Mesothelial cell of epicardium (in vitro differentiated cells): ENCODE results near the gene KLHL30. TPM values are rescaled to one million over a fixed set of nuclear protein-coding genes. Genes with fewer than 3 reads are reported as not detected.

Source experiments
- DNase-seq, 2 experiments: peaks; one replicate each; pipeline ENCODE4 v3.0.0; 2021; ENCODE audit warnings: low spot score in 2 of 2; ENCODE audit not compliant: unreplicated experiment in 2 of 2
- H3K27ac Mint-ChIP-seq: 2 replicates; pipeline ENCODE4 v1.8.0; 2021; ENCODE audit warnings: mixed read lengths
- H3K27me3 Mint-ChIP-seq: 2 replicates; pipeline ENCODE4 v1.8.0; 2021; ENCODE audit warnings: low read depth, mixed read lengths
- H3K36me3 Mint-ChIP-seq: 2 replicates; pipeline ENCODE4 v1.8.0; 2021; ENCODE audit warnings: mixed read lengths
- H3K4me1 Mint-ChIP-seq: 2 replicates; pipeline ENCODE4 v1.8.0; 2021; ENCODE audit warnings: mixed read lengths
- H3K4me3 Mint-ChIP-seq: 2 replicates; pipeline ENCODE4 v1.8.0; 2021; ENCODE audit warnings: mild to moderate bottlenecking, moderate library complexity, mixed read lengths
- H3K9me3 Mint-ChIP-seq: 2 replicates; pipeline ENCODE4 v1.8.0; 2021; ENCODE audit warnings: mixed read lengths
- total RNA-seq: library from RNA; stranded (reverse); gene quantifications from 3 replicates; pipeline ENCODE4 v1.2.1, GENCODE V29; 2021
- TF ChIP-seq, protein P1 (sequence below): fragments of 200-600 bp; sonication (generic); IDR thresholded peaks from one replicate; pipeline ENCODE4 v1.5.0; 2021; ENCODE audit warnings: antibody characterized with exemption; ENCODE audit not compliant: unreplicated experiment

The KLHL30 gene
- total RNA-seq, 1 donor from 2014 or later, result 0.16 TPM

DNA sequence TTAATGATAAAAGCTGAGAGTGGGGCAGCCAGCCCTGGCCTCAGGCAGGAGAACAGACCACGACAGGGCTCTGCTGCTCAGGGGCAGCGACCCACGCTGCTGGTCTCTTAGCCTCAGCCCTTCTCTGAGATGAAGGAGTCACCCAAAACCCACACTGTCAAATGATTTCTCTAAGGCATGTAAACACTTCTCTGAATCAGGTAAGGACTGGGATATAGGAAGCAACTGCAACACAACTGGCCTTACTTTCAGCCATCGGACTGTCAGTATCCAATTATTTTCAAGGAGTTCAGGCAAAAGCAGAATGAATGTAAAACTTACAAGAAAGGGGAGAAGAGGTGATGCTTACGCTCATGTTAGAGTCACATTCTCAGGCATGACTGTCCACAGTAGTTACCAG lies 42.1 kb downstream of the KLHL30 start:
- H3K4me1 Mint-ChIP-seq, result peaks cover 2% of the 10 kb centered on the region
- no peak for DNase-seq
- TF ChIP-seq, protein P1, sequence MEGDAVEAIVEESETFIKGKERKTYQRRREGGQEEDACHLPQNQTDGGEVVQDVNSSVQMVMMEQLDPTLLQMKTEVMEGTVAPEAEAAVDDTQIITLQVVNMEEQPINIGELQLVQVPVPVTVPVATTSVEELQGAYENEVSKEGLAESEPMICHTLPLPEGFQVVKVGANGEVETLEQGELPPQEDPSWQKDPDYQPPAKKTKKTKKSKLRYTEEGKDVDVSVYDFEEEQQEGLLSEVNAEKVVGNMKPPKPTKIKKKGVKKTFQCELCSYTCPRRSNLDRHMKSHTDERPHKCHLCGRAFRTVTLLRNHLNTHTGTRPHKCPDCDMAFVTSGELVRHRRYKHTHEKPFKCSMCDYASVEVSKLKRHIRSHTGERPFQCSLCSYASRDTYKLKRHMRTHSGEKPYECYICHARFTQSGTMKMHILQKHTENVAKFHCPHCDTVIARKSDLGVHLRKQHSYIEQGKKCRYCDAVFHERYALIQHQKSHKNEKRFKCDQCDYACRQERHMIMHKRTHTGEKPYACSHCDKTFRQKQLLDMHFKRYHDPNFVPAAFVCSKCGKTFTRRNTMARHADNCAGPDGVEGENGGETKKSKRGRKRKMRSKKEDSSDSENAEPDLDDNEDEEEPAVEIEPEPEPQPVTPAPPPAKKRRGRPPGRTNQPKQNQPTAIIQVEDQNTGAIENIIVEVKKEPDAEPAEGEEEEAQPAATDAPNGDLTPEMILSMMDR, result no peak
- no peaks in the 10 kb centered on the region for H3K9me3 Mint-ChIP-seq
- H3K27ac Mint-ChIP-seq, result no peak overlapping the region
- peaks cover 47% of the 10 kb centered on the region for H3K36me3 Mint-ChIP-seq
- H3K27me3 Mint-ChIP-seq, result no peaks in the 10 kb centered on the region
- no peak overlapping the region for H3K4me3 Mint-ChIP-seq

DNA sequence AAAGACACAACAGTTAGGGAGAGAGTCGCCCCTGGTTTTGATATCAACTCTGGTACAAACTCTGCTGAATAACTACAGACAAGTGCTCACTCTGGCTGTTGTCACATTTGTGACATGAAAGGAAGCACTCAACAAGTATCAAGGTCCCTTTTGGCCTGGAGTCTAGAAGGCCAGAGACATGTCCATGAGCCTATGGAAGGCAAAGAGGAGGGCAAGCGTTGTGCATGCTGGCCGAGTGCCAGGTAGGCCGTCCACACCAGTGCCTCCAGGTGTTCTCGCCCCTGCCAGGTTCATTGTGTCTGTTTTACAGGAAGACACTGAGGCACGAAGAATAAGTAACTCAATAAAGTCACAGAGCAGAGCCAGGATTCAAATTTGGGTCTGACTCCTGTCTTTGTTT lies 43.9 kb downstream of the KLHL30 start:
- Mint-ChIP-seq H3K4me1 (no peaks in the 10 kb centered on the region), H3K36me3 (peaks cover 47% of the 10 kb centered on the region), H3K27ac (no peak overlapping the region), H3K4me3 (no peak overlapping the region), H3K9me3 (no peaks in the 10 kb centered on the region), H3K27me3 (no peaks in the 10 kb centered on the region)
- no peak for DNase-seq
- TF ChIP-seq, protein P1, result no peak

DNA sequence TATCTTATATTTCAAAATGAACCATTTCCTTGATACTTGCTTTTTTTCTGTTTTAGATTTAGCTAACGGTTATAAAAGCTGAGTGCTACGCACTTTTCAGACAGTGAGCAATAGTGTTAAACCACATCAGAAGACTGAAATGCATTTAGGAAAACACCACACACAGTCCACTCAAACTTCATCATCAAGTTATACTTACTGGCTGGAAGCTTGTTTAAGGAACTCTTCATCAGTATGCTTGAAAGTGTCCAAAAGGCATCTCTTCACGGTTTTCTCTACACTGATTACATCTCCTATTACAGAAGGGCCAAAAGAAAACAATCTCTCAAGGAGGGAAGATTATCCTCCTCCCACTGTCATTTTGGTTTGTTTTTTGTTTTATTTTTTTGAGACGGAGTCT lies 45.4 kb downstream of the KLHL30 start:
- Mint-ChIP-seq H3K27me3 (no peaks in the 10 kb centered on the region), H3K27ac (no peak overlapping the region), H3K9me3 (no peaks in the 10 kb centered on the region), H3K4me1 (no peaks in the 10 kb centered on the region), H3K36me3 (peaks cover 56% of the 10 kb centered on the region), H3K4me3 (no peak overlapping the region)
- TF ChIP-seq, protein P1, result no peak
- no peak for DNase-seq

DNA sequence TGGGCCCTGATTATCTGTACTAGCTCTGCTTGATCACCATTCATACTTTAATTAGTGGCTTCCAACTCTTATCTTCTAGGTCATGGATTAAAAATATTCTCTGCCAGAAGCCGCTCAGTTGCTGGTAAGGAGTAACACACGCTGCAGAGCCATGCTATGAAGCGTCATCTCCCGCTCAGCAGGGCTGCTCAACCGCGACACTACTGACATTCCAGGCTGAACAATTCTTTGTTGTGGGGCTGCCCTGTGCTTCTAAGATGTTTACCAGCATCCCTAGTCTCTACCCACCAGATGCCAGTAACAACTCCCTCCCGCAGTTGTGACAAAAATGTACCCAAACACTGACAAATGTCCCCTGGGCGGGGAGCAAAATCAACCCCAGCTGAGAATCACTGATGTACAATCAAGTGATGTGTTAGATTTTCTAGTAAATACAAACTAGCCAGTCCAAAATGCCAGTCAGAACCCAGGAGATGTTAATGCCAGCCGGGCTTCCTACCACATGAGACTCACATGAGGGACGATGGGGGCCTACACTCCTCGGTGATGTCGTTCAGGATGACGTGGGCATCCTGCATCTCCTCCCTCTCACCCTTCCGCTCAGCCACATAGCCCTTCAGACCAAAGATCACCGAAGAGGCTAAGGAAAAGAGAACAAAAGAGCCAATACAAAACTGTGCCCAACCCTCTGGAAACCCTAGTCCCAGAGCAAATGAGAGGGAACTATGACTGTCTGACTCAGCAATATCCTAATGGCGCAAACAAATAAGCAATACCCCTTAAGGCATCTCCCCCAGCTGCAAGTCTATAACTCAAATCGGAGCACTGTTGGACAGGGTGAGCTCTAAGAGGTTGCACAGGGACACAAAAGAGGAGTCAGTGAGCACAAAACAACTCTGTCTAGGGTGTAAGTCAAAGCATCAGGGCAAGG lies 49.4 kb downstream of the KLHL30 start:
- DNase-seq, result no peak
- Mint-ChIP-seq H3K4me3 (no peak overlapping the region), H3K27ac (no peak overlapping the region), H3K9me3 (no peaks in the 10 kb centered on the region), H3K36me3 (peaks cover 59% of the 10 kb centered on the region), H3K27me3 (no peaks in the 10 kb centered on the region), H3K4me1 (no peaks in the 10 kb centered on the region)
- TF ChIP-seq, protein P1, result no peak

DNA sequence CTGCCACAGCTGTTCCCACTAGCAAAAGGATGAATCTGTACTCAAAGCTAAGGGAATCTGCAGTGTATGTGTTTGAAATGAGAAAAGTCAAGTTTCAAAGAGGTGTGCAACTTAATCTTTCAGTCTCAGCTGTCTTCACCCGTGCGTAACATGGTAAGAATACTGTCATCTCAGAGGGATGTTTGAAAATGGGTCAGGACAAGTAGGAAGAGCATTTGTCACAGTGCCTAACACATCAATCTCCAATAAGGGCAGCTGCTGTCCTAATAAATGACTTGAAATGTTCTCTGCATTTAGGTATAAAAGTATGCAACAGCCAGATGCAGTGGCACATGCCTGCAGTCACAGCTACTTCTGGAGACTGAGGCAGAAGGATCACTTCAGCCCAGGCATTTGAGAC lies 52.0 kb downstream of the KLHL30 start:
- no peak overlapping the region for H3K27ac Mint-ChIP-seq
- no peaks in the 10 kb centered on the region for H3K27me3 Mint-ChIP-seq
- TF ChIP-seq, protein P1, result no peak
- peaks cover 52% of the 10 kb centered on the region for H3K36me3 Mint-ChIP-seq
- H3K4me3 Mint-ChIP-seq, result no peak overlapping the region
- no peak for DNase-seq
- no peaks in the 10 kb centered on the region for H3K9me3 Mint-ChIP-seq
- H3K4me1 Mint-ChIP-seq, result peaks cover under 1% of the 10 kb centered on the region

Other genes with a start within 250 kb of the KLHL30 start
- 31.9 to 36.4 TPM (median 33.4 TPM) in 3 replicates for gene UBE2F, start 171.7 kb upstream of the KLHL30 start, total RNA-seq
- gene SCLY, start 77.7 kb upstream of the KLHL30 start, total RNA-seq, result 19.9 to 21.5 TPM (median 20.4 TPM) in 3 replicates
- gene ESPNL, start 38.3 kb upstream of the KLHL30 start, total RNA-seq, result 0.29 to 0.75 TPM (median 0.38 TPM) in 3 replicates
- gene ERFE, start 20.3 kb downstream of the KLHL30 start, total RNA-seq, result 0.50 to 0.85 TPM (median 0.66 TPM) in 3 replicates
- 48.6 to 54.0 TPM (median 50.8 TPM) in 3 replicates for gene ILKAP, start 65.0 kb downstream of the KLHL30 start, total RNA-seq
- 4.2 to 5.1 TPM (median 4.3 TPM) in 3 replicates for gene HES6, start 101.4 kb downstream of the KLHL30 start, total RNA-seq
- gene PER2, start 149.9 kb downstream of the KLHL30 start, total RNA-seq, result 11.4 to 12.7 TPM (median 11.7 TPM) in 3 replicates
- 17.5 to 23.2 TPM (median 21.4 TPM) in 3 replicates for gene TRAF3IP1, start 181.8 kb downstream of the KLHL30 start, total RNA-seq